ENCODE results near the gene SBNO2. TPM values are rescaled to one million over a fixed set of nuclear protein-coding genes. Genes with fewer than 3 reads are reported as not detected.

Gene SBNO2
- total RNA-seq, 4 donors from 2014 or later, result 13.4 to 51.2 (median 19.1) TPM

DNA sequence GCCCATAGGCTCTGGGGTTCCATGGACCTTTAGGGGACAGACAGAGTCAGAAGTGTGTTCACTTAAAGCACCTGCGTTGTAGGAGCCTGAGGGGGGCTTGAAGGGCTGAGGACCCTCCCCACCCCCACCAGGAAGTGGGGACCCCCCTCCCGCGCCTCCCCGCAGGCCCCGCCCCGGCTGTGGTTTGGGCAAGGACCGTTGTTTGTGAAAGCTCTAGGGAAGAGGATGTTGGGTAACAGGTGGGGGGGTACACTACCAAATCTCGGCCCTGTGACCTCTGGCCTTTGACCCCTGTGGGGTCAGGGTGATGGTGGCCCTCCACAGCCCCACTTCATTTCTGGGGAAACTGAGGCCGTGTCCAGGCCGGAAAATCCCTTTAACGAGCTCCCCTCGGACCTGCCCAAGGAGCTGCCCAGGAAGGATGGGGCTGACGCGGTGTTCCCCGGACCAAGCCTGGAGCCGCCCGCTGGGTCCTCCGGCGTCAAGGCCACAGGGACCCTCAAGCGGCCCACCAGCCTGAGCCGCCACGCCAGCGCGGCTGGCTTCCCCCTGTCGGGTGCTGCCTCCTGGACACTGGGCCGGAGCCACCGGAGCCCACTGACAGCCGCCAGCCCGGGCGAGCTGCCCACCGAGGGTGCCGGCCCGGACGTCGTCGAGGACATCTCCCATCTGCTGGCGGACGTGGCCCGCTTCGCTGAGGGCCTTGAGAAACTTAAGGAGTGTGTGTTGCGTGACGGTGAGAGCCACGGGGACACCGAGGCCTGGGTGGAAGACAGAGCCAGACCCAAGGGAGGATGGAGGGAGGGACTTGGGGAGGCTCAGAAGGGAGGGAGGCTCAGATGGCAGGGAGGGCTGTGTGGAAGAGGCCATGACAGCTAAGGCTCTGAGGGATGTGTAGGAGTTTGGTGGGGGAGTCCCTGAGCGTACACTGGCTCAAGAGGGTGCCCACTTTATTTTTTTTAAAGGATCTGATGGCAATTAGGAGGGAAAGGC, 105.8 kb downstream of the SBNO2 start:
- no peak for TF ChIP-seq CTCF (IDR thresholded peaks at IDR 0.05; ENCODE audit: low read depth)

- TF ChIP-seq CTCF (IDR thresholded peaks at IDR 0.05; ENCODE audit: low read depth), result no peak
Measured at GRCh38 chr19:1067341-1067957, 106.6 kb downstream of the SBNO2 start.

- no peak for TF ChIP-seq CTCF (IDR thresholded peaks at IDR 0.05; ENCODE audit: low read depth)
Measured at GRCh38 chr19:1066748-1067340, 107.2 kb downstream of the SBNO2 start, which contains the start of gene ARHGAP45. Gene ARHGAP45 (plus strand): TSS chr19:1067167. CDS start chr19:1067406, 239 bp downstream.

GRCh38 chr19:1066251-1066747, 107.8 kb downstream of the SBNO2 start:
- no peak for TF ChIP-seq CTCF (IDR thresholded peaks at IDR 0.05; ENCODE audit: low read depth)

- no peak for TF ChIP-seq CTCF (IDR thresholded peaks at IDR 0.05; ENCODE audit: low read depth)
Measured at GRCh38 chr19:1065606-1066109, 108.4 kb downstream of the SBNO2 start.

GRCh38 chr19:1064661-1065605, 109.1 kb downstream of the SBNO2 start:
- TF ChIP-seq CTCF (IDR thresholded peaks at IDR 0.05; ENCODE audit: low read depth), result no peak

Data from subcutaneous adipose tissue (tissue), 4 donors.